ENCODE measurements around the gene PTGR3. TPM values are rescaled to one million over a fixed set of nuclear protein-coding genes. Genes with fewer than 3 reads are reported as not detected.

Gene PTGR3
- total RNA-seq, 1 donor from 2014 or later = 26.3 TPM

DNA sequence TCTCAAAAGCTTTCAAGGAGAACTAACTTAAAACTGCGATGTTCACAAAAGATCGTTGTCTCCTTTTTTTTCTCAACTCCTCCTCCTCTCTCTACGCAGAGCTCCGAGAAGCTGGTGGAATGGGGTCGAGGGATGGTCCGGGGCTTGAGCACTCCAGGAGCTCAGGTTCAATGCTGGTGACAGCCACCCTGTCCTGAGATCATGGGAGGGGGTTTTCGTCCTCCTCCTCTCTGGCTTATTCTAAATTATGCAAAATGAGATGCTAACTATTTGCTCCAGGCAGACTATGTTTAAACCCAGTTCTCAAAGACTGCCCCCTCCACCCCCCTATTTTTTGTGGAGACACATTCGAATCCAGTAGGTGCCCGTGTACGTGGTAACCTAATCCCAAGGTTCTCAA is 13.5 kb upstream of the PTGR3 start:
- Mint-ChIP-seq H3K4me3 (ENCODE audit: unreplicated experiment) (no peak overlapping the region), H3K4me1 (ENCODE audit: unreplicated experiment) (peaks cover 2% of the 10 kb centered on the region), H3K9me3 (ENCODE audit: unreplicated experiment) (no peaks in the 10 kb centered on the region), H3K36me3 (ENCODE audit: low read depth, unreplicated experiment) (no peaks in the 10 kb centered on the region), H3K27ac (ENCODE audit: unreplicated experiment) (no peak overlapping the region), H3K27me3 (ENCODE audit: unreplicated experiment) (no peaks in the 10 kb centered on the region)
- TF ChIP-seq, protein P1, sequence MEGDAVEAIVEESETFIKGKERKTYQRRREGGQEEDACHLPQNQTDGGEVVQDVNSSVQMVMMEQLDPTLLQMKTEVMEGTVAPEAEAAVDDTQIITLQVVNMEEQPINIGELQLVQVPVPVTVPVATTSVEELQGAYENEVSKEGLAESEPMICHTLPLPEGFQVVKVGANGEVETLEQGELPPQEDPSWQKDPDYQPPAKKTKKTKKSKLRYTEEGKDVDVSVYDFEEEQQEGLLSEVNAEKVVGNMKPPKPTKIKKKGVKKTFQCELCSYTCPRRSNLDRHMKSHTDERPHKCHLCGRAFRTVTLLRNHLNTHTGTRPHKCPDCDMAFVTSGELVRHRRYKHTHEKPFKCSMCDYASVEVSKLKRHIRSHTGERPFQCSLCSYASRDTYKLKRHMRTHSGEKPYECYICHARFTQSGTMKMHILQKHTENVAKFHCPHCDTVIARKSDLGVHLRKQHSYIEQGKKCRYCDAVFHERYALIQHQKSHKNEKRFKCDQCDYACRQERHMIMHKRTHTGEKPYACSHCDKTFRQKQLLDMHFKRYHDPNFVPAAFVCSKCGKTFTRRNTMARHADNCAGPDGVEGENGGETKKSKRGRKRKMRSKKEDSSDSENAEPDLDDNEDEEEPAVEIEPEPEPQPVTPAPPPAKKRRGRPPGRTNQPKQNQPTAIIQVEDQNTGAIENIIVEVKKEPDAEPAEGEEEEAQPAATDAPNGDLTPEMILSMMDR (IDR thresholded peaks at IDR 0.05; ENCODE audit: unreplicated experiment) = no peak
- DNase-seq (ENCODE audit: low spot score) = no peak

GRCh38 chr18:75221897-75222296 is 13.0 kb upstream of the PTGR3 start:
- no peaks in the 10 kb centered on the region for H3K36me3 Mint-ChIP-seq (ENCODE audit: low read depth, unreplicated experiment)
- no peak overlapping the region for H3K4me3 Mint-ChIP-seq (ENCODE audit: unreplicated experiment)
- TF ChIP-seq, protein P1 (IDR thresholded peaks at IDR 0.05; ENCODE audit: unreplicated experiment) = no peak
- no peaks in the 10 kb centered on the region for H3K27me3 Mint-ChIP-seq (ENCODE audit: unreplicated experiment)
- no peak overlapping the region for H3K27ac Mint-ChIP-seq (ENCODE audit: unreplicated experiment)
- no peaks in the 10 kb centered on the region for H3K9me3 Mint-ChIP-seq (ENCODE audit: unreplicated experiment)
- H3K4me1 Mint-ChIP-seq (ENCODE audit: unreplicated experiment) = peaks cover 2% of the 10 kb centered on the region
- DNase-seq (ENCODE audit: low spot score) = no peak

GRCh38 chr18:75221397-75221796 is 12.5 kb upstream of the PTGR3 start:
- Mint-ChIP-seq H3K27ac (ENCODE audit: unreplicated experiment) (no peak overlapping the region), H3K4me1 (ENCODE audit: unreplicated experiment) (peaks cover 4% of the 10 kb centered on the region), H3K27me3 (ENCODE audit: unreplicated experiment) (no peaks in the 10 kb centered on the region), H3K9me3 (ENCODE audit: unreplicated experiment) (no peaks in the 10 kb centered on the region), H3K36me3 (ENCODE audit: low read depth, unreplicated experiment) (no peaks in the 10 kb centered on the region), H3K4me3 (ENCODE audit: unreplicated experiment) (no peak overlapping the region)
- no peak for DNase-seq (ENCODE audit: low spot score)
- TF ChIP-seq, protein P1 (IDR thresholded peaks at IDR 0.05; ENCODE audit: unreplicated experiment) = no peak

- no peak for DNase-seq (ENCODE audit: low spot score)
- H3K4me3 Mint-ChIP-seq (ENCODE audit: unreplicated experiment) = no peak overlapping the region
- H3K4me1 Mint-ChIP-seq (ENCODE audit: unreplicated experiment) = peaks cover 7% of the 10 kb centered on the region
- no peak overlapping the region for H3K27ac Mint-ChIP-seq (ENCODE audit: unreplicated experiment)
- TF ChIP-seq, protein P1 (IDR thresholded peaks at IDR 0.05; ENCODE audit: unreplicated experiment) = no peak
- H3K9me3 Mint-ChIP-seq (ENCODE audit: unreplicated experiment) = no peaks in the 10 kb centered on the region
- H3K36me3 Mint-ChIP-seq (ENCODE audit: low read depth, unreplicated experiment) = no peaks in the 10 kb centered on the region
- no peaks in the 10 kb centered on the region for H3K27me3 Mint-ChIP-seq (ENCODE audit: unreplicated experiment)
Measured at GRCh38 chr18:75220551-75221355, 11.8 kb upstream of the PTGR3 start.

DNA sequence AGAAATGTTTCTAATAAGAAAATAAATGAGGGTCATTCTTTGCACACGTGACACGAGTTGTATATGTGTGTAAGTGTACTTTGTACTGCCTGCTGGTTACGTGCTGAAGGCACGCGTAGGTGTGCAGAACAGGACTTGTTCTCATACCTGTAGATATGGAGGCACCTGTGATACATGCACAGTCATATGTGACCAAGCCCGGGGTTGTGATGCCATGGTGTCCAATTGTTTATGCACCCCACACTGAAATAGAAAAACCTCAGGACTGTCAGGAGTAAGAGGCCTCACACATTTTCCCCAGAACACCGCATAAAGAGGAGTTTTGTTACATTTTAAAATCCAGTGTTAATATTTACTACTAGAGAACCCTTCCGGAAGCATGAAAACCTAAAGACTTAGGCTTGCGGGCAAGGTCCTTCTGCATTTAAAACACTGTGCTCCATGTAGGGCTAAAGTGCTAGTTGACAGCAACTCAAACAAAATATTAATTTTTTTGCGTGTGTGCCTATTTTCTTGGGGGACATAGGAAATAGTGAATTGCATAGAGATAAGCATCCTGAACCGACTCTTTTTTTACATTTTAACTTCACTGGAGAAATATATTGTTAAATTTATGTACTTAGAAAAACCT is 10.9 kb upstream of the PTGR3 start:
- no peak for DNase-seq (ENCODE audit: low spot score)
- Mint-ChIP-seq H3K9me3 (ENCODE audit: unreplicated experiment) (no peaks in the 10 kb centered on the region), H3K4me3 (ENCODE audit: unreplicated experiment) (no peak overlapping the region), H3K4me1 (ENCODE audit: unreplicated experiment) (peaks cover 7% of the 10 kb centered on the region), H3K27ac (ENCODE audit: unreplicated experiment) (no peak overlapping the region), H3K27me3 (ENCODE audit: unreplicated experiment) (peaks cover 2% of the 10 kb centered on the region), H3K36me3 (ENCODE audit: low read depth, unreplicated experiment) (no peaks in the 10 kb centered on the region)
- TF ChIP-seq, protein P1 (IDR thresholded peaks at IDR 0.05; ENCODE audit: unreplicated experiment) = no peak
